Measurements from ENCODE around the gene CETN1.

CETN1 gene

GRCh38 chr18:617970-618504 lies 37.9 kb downstream of the CETN1 start:
- Histone ChIP-seq H3K9me3 (ENCODE audit: control insufficient read depth, low read length) (no peaks in the 10 kb centered on the region), H3K4me1 (no peaks in the 10 kb centered on the region), H3K4me3 (ENCODE audit: low read depth, low read length) (no peak overlapping the region), H3K27ac (no peak overlapping the region), H3K79me2 (no peaks in the 10 kb centered on the region), H3K9ac (no peak overlapping the region), H3K27me3 (ENCODE audit: control insufficient read depth, insufficient read depth, low read length) (no peaks in the 10 kb centered on the region), H2AFZ (no peak overlapping the region), H3K4me2 (ENCODE audit: low read length) (no peak overlapping the region), H3K36me3 (ENCODE audit: control insufficient read depth, insufficient read depth, low read length) (no peaks in the 10 kb centered on the region)
- no peak for TF ChIP-seq CTCF (IDR thresholded peaks at IDR 0.05)

- no peak for TF ChIP-seq CTCF (IDR thresholded peaks at IDR 0.05)
- H3K9ac ChIP-seq = no peak overlapping the region
Observed at GRCh38 chr18:618618-619017, 38.4 kb downstream of the CETN1 start.

GRCh38 chr18:621291-622043 lies 41.3 kb downstream of the CETN1 start:
- H3K9ac ChIP-seq = no peak overlapping the region
- no peak overlapping the region for H3K27ac ChIP-seq
- H3K9me3 ChIP-seq (ENCODE audit: control insufficient read depth, low read length) = no peaks in the 10 kb centered on the region
- H2AFZ ChIP-seq = no peak overlapping the region
- H3K4me1 ChIP-seq = no peaks in the 10 kb centered on the region
- no peaks in the 10 kb centered on the region for H3K27me3 ChIP-seq (ENCODE audit: control insufficient read depth, insufficient read depth, low read length)
- H3K4me3 ChIP-seq (ENCODE audit: low read depth, low read length) = no peak overlapping the region
- no peaks in the 10 kb centered on the region for H3K79me2 ChIP-seq
- TF ChIP-seq CTCF (IDR thresholded peaks at IDR 0.05) = no peak
- no peaks in the 10 kb centered on the region for H3K36me3 ChIP-seq (ENCODE audit: control insufficient read depth, insufficient read depth, low read length)
- no peak overlapping the region for H3K4me2 ChIP-seq (ENCODE audit: low read length)

More at GRCh38 chr18:618618-619017, 38.4 kb downstream of the CETN1 start:
- H3K27ac ChIP-seq = no peak overlapping the region
- no peaks in the 10 kb centered on the region for H3K4me1 ChIP-seq
- H3K9me3 ChIP-seq (ENCODE audit: control insufficient read depth, low read length) = no peaks in the 10 kb centered on the region
- no peak overlapping the region for H2AFZ ChIP-seq
- H3K36me3 ChIP-seq (ENCODE audit: control insufficient read depth, insufficient read depth, low read length) = no peaks in the 10 kb centered on the region
- no peak overlapping the region for H3K4me2 ChIP-seq (ENCODE audit: low read length)
- no peaks in the 10 kb centered on the region for H3K27me3 ChIP-seq (ENCODE audit: control insufficient read depth, insufficient read depth, low read length)
- H3K79me2 ChIP-seq = no peaks in the 10 kb centered on the region
- H3K4me3 ChIP-seq (ENCODE audit: low read depth, low read length) = no peak overlapping the region

GRCh38 chr18:622289-622688 lies 42.1 kb downstream of the CETN1 start:
- Histone ChIP-seq H3K79me2 (no peaks in the 10 kb centered on the region), H3K9ac (no peak overlapping the region), H2AFZ (no peak overlapping the region), H3K4me1 (no peaks in the 10 kb centered on the region), H3K27me3 (ENCODE audit: control insufficient read depth, insufficient read depth, low read length) (no peaks in the 10 kb centered on the region), H3K9me3 (ENCODE audit: control insufficient read depth, low read length) (no peaks in the 10 kb centered on the region), H3K27ac (no peak overlapping the region), H3K4me2 (ENCODE audit: low read length) (no peak overlapping the region), H3K4me3 (ENCODE audit: low read depth, low read length) (no peak overlapping the region), H3K36me3 (ENCODE audit: control insufficient read depth, insufficient read depth, low read length) (no peaks in the 10 kb centered on the region)
- TF ChIP-seq CTCF (IDR thresholded peaks at IDR 0.05) = no peak
